Measurements from ENCODE around the gene KRT17. TPM values are rescaled to one million over a fixed set of nuclear protein-coding genes. Genes with fewer than 3 reads are reported as not detected.
"Not testable (repeated sequence)": the region's sequence is repeated elsewhere in the genome, so short reads cannot be mapped to it uniquely, and the experiment has no call there.

Gene KRT17
- total RNA-seq, 4 donors from 2014 or later: 0.58 to 5.6 (median 1.2) TPM; not detected in 1

- no peak overlapping the region for H3K4me3 ChIP-seq
- H3K27ac ChIP-seq (replicated peaks in 1 of 4): no peak overlapping the region
- WGBS: 86% methylated on average over 13 of the region's 15 CpGs
- peaks cover 0 to 3% (median 0%) of the 10 kb centered on the region in 4 donors for H3K27me3 ChIP-seq
- no peak for DNase-seq (ENCODE audit: extremely low spot score)
- no peak for TF ChIP-seq EP300 (IDR thresholded peaks at IDR 0.05)
- TF ChIP-seq POLR2AphosphoS5 (IDR thresholded peaks at IDR 0.05): no peak
- TF ChIP-seq, protein P1, sequence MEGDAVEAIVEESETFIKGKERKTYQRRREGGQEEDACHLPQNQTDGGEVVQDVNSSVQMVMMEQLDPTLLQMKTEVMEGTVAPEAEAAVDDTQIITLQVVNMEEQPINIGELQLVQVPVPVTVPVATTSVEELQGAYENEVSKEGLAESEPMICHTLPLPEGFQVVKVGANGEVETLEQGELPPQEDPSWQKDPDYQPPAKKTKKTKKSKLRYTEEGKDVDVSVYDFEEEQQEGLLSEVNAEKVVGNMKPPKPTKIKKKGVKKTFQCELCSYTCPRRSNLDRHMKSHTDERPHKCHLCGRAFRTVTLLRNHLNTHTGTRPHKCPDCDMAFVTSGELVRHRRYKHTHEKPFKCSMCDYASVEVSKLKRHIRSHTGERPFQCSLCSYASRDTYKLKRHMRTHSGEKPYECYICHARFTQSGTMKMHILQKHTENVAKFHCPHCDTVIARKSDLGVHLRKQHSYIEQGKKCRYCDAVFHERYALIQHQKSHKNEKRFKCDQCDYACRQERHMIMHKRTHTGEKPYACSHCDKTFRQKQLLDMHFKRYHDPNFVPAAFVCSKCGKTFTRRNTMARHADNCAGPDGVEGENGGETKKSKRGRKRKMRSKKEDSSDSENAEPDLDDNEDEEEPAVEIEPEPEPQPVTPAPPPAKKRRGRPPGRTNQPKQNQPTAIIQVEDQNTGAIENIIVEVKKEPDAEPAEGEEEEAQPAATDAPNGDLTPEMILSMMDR (IDR thresholded peaks at IDR 0.05): no peak
- TF ChIP-seq POLR2A (IDR thresholded peaks at IDR 0.05; ENCODE audit: low read depth): no peak
- no peaks in the 10 kb centered on the region for H3K36me3 ChIP-seq
- H3K4me1 ChIP-seq: peaks cover 12 to 44% (median 38%) of the 10 kb centered on the region in 4 donors
- intact Hi-C loops (cut with DNase I): loop anchor here (1.0 to 5.0 kb wide), 4 partner anchors 98 to 845 kb away; no protein-coding TSS in a partner anchor
- no peaks in the 10 kb centered on the region for H3K9me3 ChIP-seq
These were observed 22.9 kb upstream of the KRT17 start for GRCh38 chr17:41647038-41647813.

- TF ChIP-seq EP300 (IDR thresholded peaks at IDR 0.05): no peak
- TF ChIP-seq POLR2A (IDR thresholded peaks at IDR 0.05; ENCODE audit: low read depth): no peak
- TF ChIP-seq POLR2AphosphoS5 (IDR thresholded peaks at IDR 0.05): no peak
- TF ChIP-seq, protein P1 (IDR thresholded peaks at IDR 0.05): no peak
- Histone ChIP-seq H3K4me1 (peaks cover 0 to 17% (median 10%) of the 10 kb centered on the region in 4 donors), H3K27me3 (no peaks in the 10 kb centered on the region), H3K36me3 (no peaks in the 10 kb centered on the region), H3K27ac (replicated peaks in 1 of 4) (no peak overlapping the region), H3K9me3 (no peaks in the 10 kb centered on the region), H3K4me3 (no peak overlapping the region)
- intact Hi-C loops (cut with DNase I): no loop called here
- DNase-seq (ENCODE audit: extremely low spot score): no peak
- 94% methylated on average over 8 of the region's 13 CpGs for WGBS
These were observed 18.1 kb upstream of the KRT17 start for GRCh38 chr17:41642252-41643156.

DNA sequence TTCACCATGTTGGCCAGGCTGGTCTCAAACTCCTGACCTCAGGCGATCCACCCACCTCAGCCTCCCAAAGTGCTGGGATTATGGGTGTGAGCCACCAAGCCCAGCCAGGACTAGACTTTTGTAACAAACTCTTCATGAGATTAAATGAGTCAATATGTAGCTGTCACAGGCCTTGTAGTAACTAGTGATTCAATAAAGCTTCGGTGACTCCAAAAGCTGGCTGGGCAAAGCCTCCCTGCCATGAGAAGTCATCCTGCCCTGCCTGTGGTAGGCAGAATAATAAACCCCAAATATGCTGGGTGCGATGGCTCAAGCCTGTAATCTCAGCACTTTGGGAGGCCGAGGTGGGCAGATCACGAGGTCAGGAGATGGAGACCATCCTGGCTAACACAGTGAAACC lies 16.2 kb upstream of the KRT17 start:
- intact Hi-C loops (cut with DNase I): not testable (repeated sequence)

GRCh38 chr17:41639492-41640473 lies 15.4 kb upstream of the KRT17 start:
- WGBS: 89% methylated on average over 7 of the region's 7 CpGs

More for the DNA sequence above, 16.2 kb upstream of the KRT17 start:
- H3K36me3 ChIP-seq; H3K4me1 ChIP-seq; H3K9me3 ChIP-seq; H3K27me3 ChIP-seq; H3K27ac ChIP-seq (replicated peaks in 1 of 4); DNase-seq (ENCODE audit: extremely low spot score); H3K4me3 ChIP-seq: not testable (repeated sequence)
- WGBS: 98% methylated on average over 5 of the region's 5 CpGs

DNA sequence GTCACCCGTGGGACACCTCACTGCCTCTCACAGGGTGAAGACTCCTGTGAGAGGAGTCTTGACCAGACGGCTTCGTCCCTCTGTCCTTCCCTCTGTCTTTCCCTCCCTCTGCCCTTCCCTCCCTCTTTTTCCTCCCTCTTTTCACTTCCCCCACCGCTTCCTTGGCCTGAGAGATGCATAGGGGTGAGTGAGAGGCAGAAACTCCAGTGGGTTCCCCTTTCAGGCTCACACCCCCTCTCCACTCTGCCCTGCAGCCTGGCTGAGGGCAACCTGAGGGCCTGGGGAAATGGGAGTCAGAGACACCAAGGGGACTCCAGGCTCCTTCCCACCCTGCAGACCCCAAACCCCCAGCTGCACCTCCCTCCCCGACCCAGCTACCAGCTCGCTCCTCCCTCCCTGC lies 14.6 kb upstream of the KRT17 start:
- WGBS: 74% methylated on average over 6 of the region's 6 CpGs
- H3K27ac ChIP-seq (replicated peaks in 1 of 4): no peak overlapping the region
- H3K27me3 ChIP-seq: no peaks in the 10 kb centered on the region
- no peaks in the 10 kb centered on the region for H3K9me3 ChIP-seq
- intact Hi-C loops (cut with DNase I): no loop called here
- H3K4me3 ChIP-seq: no peak overlapping the region
- DNase-seq (ENCODE audit: extremely low spot score): no peak
- no peak for TF ChIP-seq POLR2A (IDR thresholded peaks at IDR 0.05; ENCODE audit: low read depth)
- TF ChIP-seq EP300 (IDR thresholded peaks at IDR 0.05): no peak
- TF ChIP-seq, protein P1 (IDR thresholded peaks at IDR 0.05): no peak
- no peak for TF ChIP-seq POLR2AphosphoS5 (IDR thresholded peaks at IDR 0.05)
- peaks cover 6 to 13% (median 9%) of the 10 kb centered on the region in 4 donors for H3K4me1 ChIP-seq
- no peaks in the 10 kb centered on the region for H3K36me3 ChIP-seq

More at GRCh38 chr17:41639492-41640473, 15.4 kb upstream of the KRT17 start:
- intact Hi-C loops (cut with DNase I): no loop called here
- Histone ChIP-seq H3K27me3 (no peaks in the 10 kb centered on the region), H3K36me3 (no peaks in the 10 kb centered on the region), H3K4me1 (peaks cover 6 to 10% (median 8%) of the 10 kb centered on the region in 4 donors), H3K27ac (replicated peaks in 1 of 4) (no peak overlapping the region), H3K4me3 (no peak overlapping the region), H3K9me3 (no peaks in the 10 kb centered on the region)
- DNase-seq (ENCODE audit: extremely low spot score): no peak
- TF ChIP-seq POLR2AphosphoS5 (IDR thresholded peaks at IDR 0.05): no peak
